Subcutaneous abdominal adipose tissue (tissue), 5 donors: Measurements from ENCODE around the gene CNTN2.
A peak's percentile ranks its signal among the peaks of the same experiment; 100 is the strongest.

Experiments used
- H3K27ac ChIP-seq: one replicate; pipeline ENCODE4 v1.7.0; 2013; ENCODE audit warnings: low read depth, mild to moderate bottlenecking, inconsistent platforms, low read length, moderate library complexity
- H3K27me3 ChIP-seq, 5 donors: one replicate each; pipeline ENCODE4 v1.7.0; 2013; ENCODE audit warnings: low read length in 5 of 5, inconsistent platforms in 1 of 5; ENCODE audit not compliant: control insufficient read depth in 5 of 5, insufficient read depth in 4 of 5
- H3K36me3 ChIP-seq, 5 donors: one replicate each; pipeline ENCODE4 v1.7.0; 2013; ENCODE audit warnings: low read length in 5 of 5; ENCODE audit not compliant: control insufficient read depth in 5 of 5, insufficient read depth in 5 of 5
- H3K4me1 ChIP-seq, 5 donors: one replicate each; pipeline ENCODE4 v1.7.0; 2013; ENCODE audit warnings: low read length in 5 of 5, mild to moderate bottlenecking in 3 of 5, moderate library complexity in 1 of 5; ENCODE audit not compliant: control insufficient read depth in 5 of 5, insufficient read depth in 5 of 5
- H3K4me3 ChIP-seq, 5 donors: one replicate each; pipeline ENCODE4 v1.7.0; 2013; ENCODE audit warnings: low read length in 5 of 5, low read depth in 1 of 5
- H3K9ac ChIP-seq, 5 donors: one replicate each; pipeline ENCODE4 v1.7.0; 2013; ENCODE audit warnings: low read length in 5 of 5, mild to moderate bottlenecking in 4 of 5, moderate library complexity in 3 of 5
- H3K9me3 ChIP-seq, 5 donors: one replicate each; pipeline ENCODE4 v1.7.0; 2013; ENCODE audit warnings: low read length in 5 of 5; ENCODE audit not compliant: control insufficient read depth in 5 of 5
- donor health status: healthy.
- donor health status: healthy.
- donor health status: healthy.
- donor health status: healthy.
- donor health status: healthy.

Gene CNTN2

DNA sequence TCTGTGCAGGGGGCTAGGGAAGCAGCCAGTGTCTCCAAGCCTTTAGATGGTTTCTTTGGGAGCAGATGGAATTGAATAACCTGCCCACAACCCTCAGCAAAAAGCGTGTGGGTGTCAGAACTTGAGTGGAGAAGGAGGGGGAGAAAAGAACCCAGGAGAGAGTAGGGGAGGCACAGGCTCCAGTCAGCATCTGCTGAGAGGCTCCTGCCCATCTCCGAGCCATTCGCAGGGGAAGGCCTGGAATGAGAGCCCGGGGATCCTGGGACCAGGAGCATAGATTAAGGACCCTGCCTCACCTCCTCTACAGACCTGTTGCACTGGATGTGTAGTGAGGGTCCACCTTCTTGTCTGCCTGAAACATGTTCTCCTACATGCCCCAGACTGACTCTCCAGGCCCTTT lies 25.0 kb downstream of the CNTN2 start:
- Histone ChIP-seq H3K4me1 (peaks cover 0 to 24% (median 14%) of the 10 kb centered on the region in 5 donors), H3K27me3 (no peaks in the 10 kb centered on the region), H3K4me3 (no peak overlapping the region), H3K36me3 (no peaks in the 10 kb centered on the region), H3K9me3 (no peaks in the 10 kb centered on the region), H3K9ac (no peak overlapping the region), H3K27ac (no peak overlapping the region)

DNA sequence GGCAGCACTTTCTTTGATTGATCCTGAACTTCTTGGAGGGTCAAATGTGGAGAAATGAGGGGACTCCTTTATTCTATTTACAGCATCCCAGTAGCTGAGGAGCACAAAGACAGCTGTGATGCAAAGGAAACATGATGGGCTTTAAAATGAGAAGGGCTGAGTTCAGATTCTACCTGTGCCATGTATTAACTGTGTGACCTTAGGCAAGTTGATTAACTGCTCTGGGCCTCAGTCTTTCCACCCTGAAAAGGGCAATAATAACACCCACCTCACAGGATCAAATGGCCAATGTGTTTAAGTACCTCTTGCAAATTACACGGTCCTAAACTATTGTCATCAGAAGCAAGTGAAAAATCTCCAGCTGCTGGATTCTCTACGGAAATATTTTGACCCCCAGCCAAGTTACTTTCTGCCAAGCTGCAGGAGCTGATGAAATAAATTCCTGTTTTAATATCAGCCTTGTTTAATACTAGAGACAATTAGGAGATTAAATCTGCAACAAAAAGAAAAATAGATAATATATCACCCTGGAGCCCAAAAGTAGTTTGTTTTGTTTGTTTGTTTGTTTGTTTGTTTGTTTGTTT lies 25.5 kb downstream of the CNTN2 start:
- no peak overlapping the region for H3K4me3 ChIP-seq
- no peaks in the 10 kb centered on the region for H3K36me3 ChIP-seq
- H3K9ac ChIP-seq, result no peak overlapping the region
- H3K27me3 ChIP-seq, result no peaks in the 10 kb centered on the region
- H3K9me3 ChIP-seq, result no peaks in the 10 kb centered on the region
- H3K27ac ChIP-seq, result no peak overlapping the region
- peaks cover 0 to 24% (median 14%) of the 10 kb centered on the region in 5 donors for H3K4me1 ChIP-seq

DNA sequence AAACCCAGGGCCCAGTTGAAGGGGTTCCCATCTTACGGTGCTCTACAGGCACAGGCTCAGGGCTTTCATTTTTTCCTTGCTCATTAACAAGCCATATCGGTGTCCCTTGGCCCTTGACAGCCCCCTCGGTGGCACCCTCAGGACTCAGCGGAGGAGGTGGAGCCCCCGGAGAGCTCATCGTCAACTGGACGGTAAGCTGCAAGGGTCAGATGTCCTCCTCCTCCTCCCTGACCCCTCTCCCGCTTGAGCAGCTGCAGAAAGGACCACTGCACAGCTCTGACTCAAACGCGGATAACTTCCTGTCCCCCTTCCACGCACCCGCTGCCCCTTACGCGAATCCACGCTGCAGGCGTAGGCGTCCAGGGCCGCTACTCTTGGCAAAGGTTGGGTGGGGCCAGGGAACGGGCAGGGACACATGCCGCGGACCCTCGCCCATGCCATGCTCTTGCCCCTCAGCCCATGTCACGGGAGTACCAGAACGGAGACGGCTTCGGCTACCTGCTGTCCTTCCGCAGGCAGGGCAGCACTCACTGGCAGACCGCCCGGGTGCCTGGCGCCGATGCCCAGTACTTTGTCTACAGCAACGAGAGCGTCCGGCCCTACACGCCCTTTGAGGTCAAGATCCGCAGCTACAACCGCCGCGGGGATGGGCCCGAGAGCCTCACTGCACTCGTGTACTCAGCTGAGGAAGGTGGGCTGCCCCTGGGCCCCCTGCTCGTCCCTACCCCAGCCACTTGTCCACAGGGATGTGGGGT lies 26.5 kb downstream of the CNTN2 start:
- H3K27ac ChIP-seq, result no peak overlapping the region
- H3K36me3 ChIP-seq, result no peaks in the 10 kb centered on the region
- no peak overlapping the region for H3K4me3 ChIP-seq
- H3K27me3 ChIP-seq, result no peaks in the 10 kb centered on the region
- H3K4me1 ChIP-seq, result peaks cover 0 to 24% (median 14%) of the 10 kb centered on the region in 5 donors
- no peak overlapping the region for H3K9ac ChIP-seq
- H3K9me3 ChIP-seq, result no peaks in the 10 kb centered on the region

DNA sequence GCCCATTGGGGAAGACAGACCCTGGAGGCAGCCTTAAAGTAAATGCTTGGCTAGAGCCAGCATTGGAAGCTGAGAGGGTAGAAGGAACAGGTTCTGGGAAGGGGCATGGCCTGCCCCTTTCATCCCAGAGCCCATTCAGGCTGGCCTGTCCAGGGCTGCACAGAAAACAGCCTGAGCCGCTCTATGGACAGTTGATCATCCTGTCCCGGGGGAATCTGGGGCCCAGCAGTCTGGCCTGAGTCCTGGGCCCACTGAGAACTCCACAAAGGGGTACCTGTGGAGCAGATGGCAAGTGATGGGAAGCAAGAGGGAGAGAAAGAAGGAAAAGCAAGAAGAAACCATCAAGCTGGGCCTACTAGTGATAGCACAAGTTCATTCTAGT lies 28.0 kb downstream of the CNTN2 start:
- H3K4me3 ChIP-seq, result no peak overlapping the region
- no peaks in the 10 kb centered on the region for H3K9me3 ChIP-seq
- H3K27ac ChIP-seq, result no peak overlapping the region
- H3K36me3 ChIP-seq, result no peaks in the 10 kb centered on the region
- H3K4me1 ChIP-seq, result peaks cover 0 to 24% (median 14%) of the 10 kb centered on the region in 5 donors
- no peaks in the 10 kb centered on the region for H3K27me3 ChIP-seq
- H3K9ac ChIP-seq, result no peak overlapping the region

DNA sequence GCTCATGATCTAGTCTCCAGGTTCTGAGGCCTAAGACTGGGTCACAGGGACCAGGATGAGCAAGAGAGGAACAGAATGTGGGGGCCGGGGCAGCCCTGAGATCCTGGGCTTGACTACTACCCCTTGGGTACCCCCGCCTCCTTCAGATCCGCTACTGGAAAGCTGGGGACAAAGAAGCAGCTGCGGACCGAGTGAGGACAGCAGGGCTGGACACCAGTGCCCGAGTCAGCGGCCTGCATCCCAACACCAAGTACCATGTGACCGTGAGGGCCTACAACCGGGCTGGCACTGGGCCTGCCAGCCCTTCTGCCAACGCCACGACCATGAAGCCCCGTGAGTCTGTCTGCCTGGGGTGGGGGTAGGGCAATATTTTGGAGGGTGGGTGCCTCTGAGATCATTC lies 28.8 kb downstream of the CNTN2 start:
- Histone ChIP-seq H3K9ac (no peak overlapping the region), H3K4me1 (peaks cover 0 to 28% (median 21%) of the 10 kb centered on the region in 5 donors), H3K36me3 (no peaks in the 10 kb centered on the region), H3K9me3 (no peaks in the 10 kb centered on the region), H3K27me3 (no peaks in the 10 kb centered on the region), H3K4me3 (no peak overlapping the region), H3K27ac (no peak overlapping the region)

DNA sequence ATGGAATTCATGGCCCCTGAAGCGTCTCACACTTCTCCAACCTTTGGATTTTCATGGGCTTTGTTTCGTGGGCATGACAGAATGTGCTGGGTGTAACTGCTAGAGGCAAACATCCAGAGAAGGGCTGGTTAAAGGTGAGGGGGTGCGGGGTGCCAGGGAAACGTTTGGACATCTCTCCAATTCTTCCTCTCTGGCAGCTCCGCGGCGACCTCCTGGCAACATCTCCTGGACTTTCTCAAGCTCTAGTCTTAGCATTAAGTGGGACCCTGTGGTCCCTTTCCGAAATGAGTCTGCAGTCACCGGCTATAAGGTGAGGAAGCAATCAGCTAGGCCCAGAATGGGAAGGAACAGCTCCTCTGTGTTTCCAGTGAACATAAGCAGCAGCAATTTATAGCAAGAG lies 29.3 kb downstream of the CNTN2 start:
- H3K4me3 ChIP-seq, result no peak overlapping the region
- no peaks in the 10 kb centered on the region for H3K27me3 ChIP-seq
- H3K27ac ChIP-seq, result no peak overlapping the region
- peak overlapping the region in 1 of 5 donors; percentile 38 for H3K9ac ChIP-seq
- H3K4me1 ChIP-seq, result peaks cover 0 to 33% (median 25%) of the 10 kb centered on the region in 5 donors
- H3K36me3 ChIP-seq, result no peaks in the 10 kb centered on the region
- no peaks in the 10 kb centered on the region for H3K9me3 ChIP-seq

DNA sequence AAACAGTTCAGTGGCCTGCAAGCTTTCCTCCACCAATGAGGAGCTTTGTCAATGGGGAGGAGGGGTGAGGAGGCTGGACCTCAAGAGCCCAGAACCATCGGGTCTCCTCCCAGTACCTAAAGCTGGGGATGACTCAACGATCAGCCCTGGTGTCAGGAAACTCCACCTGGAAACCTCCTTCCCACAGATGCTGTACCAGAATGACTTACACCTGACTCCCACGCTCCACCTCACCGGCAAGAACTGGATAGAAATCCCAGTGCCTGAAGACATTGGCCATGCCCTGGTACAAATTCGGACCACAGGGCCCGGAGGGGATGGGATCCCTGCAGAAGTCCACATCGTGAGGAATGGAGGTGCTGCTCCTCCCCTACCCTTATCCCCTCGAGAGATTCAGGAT lies 29.9 kb downstream of the CNTN2 start:
- Histone ChIP-seq H3K9me3 (no peaks in the 10 kb centered on the region), H3K4me1 (peaks cover 0 to 39% (median 31%) of the 10 kb centered on the region in 5 donors), H3K36me3 (no peaks in the 10 kb centered on the region), H3K4me3 (no peak overlapping the region), H3K27me3 (no peaks in the 10 kb centered on the region), H3K27ac (no peak overlapping the region), H3K9ac (no peak overlapping the region)

DNA sequence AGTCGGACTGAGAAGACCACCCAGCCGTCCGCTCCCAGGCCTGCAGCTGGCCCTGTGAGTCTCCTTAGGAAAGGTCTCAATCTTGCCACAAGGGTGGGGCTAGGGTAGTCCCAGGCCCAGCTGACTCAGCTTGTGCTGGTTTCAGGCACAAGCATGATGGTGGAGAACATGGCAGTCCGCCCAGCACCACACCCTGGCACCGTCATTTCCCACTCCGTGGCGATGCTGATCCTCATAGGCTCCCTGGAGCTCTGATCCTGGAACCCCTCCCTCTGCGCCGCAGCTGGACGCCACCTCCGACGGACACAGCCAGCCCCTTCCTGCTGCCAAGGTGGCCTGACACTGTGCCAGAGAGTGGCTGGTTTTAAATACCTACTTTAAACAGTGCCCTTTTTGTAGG lies 30.5 kb downstream of the CNTN2 start:
- H3K9me3 ChIP-seq, result no peaks in the 10 kb centered on the region
- H3K9ac ChIP-seq, result no peak overlapping the region
- no peak overlapping the region for H3K4me3 ChIP-seq
- H3K27me3 ChIP-seq, result no peaks in the 10 kb centered on the region
- no peak overlapping the region for H3K27ac ChIP-seq
- no peaks in the 10 kb centered on the region for H3K36me3 ChIP-seq
- peaks cover 0 to 40% (median 33%) of the 10 kb centered on the region in 5 donors for H3K4me1 ChIP-seq

DNA sequence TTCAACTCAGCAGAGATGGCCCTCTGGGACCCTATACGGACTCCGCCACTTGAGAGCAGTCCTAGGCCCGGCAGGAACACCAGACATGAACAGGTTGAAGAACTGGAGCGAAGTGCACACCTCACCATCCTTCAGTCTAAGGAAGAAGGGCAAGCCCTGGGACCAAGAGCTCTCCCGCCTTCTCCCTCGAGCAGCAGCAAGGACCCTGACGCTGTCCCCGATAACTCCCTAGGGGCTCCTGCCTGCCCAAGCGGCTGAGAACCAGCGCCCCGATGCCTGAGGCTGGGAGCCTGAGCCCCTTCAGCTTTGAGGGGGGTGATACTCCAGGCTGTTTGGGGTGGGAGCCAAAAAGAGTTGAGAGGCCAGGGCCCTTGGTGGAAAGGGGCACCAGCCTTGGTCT lies 31.1 kb downstream of the CNTN2 start:
- Histone ChIP-seq H3K27me3 (no peaks in the 10 kb centered on the region), H3K36me3 (no peaks in the 10 kb centered on the region), H3K27ac (no peak overlapping the region), H3K4me1 (peaks cover 0 to 36% (median 28%) of the 10 kb centered on the region in 5 donors), H3K9ac (no peak overlapping the region), H3K9me3 (no peaks in the 10 kb centered on the region), H3K4me3 (no peak overlapping the region)

DNA sequence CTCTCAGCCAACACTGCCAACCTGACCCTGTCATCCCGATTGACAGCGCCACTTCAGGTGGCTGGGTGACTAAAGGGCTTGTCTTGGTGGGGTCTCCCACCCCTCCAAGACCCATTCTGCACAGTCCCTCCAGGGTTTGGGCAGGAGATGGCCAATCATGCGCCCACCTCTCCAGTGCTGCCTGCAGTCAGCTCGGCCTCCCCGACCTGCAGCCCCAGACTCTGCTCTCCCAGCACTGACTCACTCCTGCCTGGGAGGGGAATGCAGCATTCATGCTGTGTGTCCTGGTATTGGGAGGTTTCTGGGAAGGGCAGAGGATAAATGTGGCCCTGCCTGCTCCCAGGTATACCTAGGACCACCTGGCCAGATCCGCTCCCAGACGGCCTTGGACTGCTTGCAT lies 31.5 kb downstream of the CNTN2 start:
- Histone ChIP-seq H3K27ac (no peak overlapping the region), H3K36me3 (no peaks in the 10 kb centered on the region), H3K9me3 (no peaks in the 10 kb centered on the region), H3K4me1 (peaks cover 0 to 32% (median 23%) of the 10 kb centered on the region in 5 donors), H3K9ac (no peak overlapping the region), H3K4me3 (no peak overlapping the region), H3K27me3 (no peaks in the 10 kb centered on the region)
